ENCODE measurements around the gene SIX2.

SIX2 gene

DNA sequence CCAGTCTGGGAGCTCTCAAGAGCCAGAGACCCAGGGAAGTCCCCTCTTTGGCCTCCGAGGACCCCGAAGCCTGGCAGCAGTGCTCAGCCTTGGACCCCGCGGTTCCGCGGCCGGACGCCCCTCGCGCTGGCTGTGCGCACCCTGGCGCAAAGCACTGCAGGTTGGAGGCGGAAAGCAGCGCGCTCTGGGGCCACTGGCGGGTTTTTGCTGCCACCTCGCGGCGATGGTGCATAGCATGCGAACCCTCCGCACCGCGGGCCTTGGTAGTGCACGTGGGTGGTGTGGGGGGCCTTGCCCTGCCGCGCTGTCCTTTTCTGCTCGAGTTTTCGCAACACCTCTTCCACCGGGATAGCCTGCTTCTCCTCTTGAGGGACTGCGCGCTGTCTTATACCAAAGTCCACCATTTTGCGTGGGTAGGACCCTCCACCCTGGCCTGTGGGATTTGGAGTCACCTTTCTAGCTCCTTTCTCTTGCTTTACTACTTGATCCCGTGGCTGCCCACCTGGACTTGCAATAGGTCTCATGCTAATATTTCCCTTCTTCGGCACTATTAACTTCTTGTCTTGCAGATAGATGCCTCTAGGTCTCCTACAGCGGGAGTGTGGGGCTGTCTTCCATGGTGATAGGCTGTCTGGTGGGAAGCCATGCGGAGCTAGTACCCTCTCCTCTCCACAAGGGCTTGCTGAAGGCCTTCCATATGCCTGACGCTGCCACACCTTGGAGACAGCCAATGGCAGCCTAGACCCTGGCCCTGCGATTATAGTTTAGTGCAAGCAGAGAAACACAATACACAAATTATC lies 53.5 kb downstream of the SIX2 start:
- H3K9me2 ChIP-seq (replicated peaks; ENCODE audit: low read depth, low read length) = no peaks in the 10 kb centered on the region
- no peak for TF ChIP-seq EZH2phosphoT487 (IDR thresholded peaks at IDR 0.05; ENCODE audit: borderline replicate concordance)
- peak; percentile 76 for TF ChIP-seq CTCF (conservative IDR thresholded peaks at IDR 0.05; ENCODE audit: low read length)

More for the DNA sequence above, 53.5 kb downstream of the SIX2 start:
- no peaks in the 10 kb centered on the region for H3F3A ChIP-seq (ENCODE audit: low read depth)
- H3K9ac ChIP-seq (ENCODE audit: low read depth, low read length, poor library complexity, severe bottlenecking) = no peak overlapping the region
- H3K4me1 ChIP-seq (ENCODE audit: insufficient read depth, low read length, poor library complexity, severe bottlenecking) = no peaks in the 10 kb centered on the region
- H3K4me3 ChIP-seq (ENCODE audit: low read length, poor library complexity, severe bottlenecking) = peak overlapping the region; percentile 56
- H2AFZ ChIP-seq (ENCODE audit: low read length) = peak overlapping the region; percentile 84
- H4K20me1 ChIP-seq (ENCODE audit: insufficient read depth, low read length, poor library complexity, severe bottlenecking) = no peaks in the 10 kb centered on the region
- no peaks in the 10 kb centered on the region for H3K9me3 ChIP-seq (ENCODE audit: insufficient read depth, low read depth, low read length)
- no peaks in the 10 kb centered on the region for H3K79me2 ChIP-seq (ENCODE audit: insufficient read depth, low read length)
- no peaks in the 10 kb centered on the region for H3K27me3 ChIP-seq (ENCODE audit: insufficient read depth, low read length, poor library complexity, severe bottlenecking)
- H3K4me2 ChIP-seq (ENCODE audit: low read depth, low read length, poor library complexity, severe bottlenecking) = peak overlapping the region; percentile 50
- no peaks in the 10 kb centered on the region for H3K36me3 ChIP-seq (ENCODE audit: insufficient read depth, low read length)
